Osteocyte (in vitro differentiated cells): Measurements from ENCODE around the gene NKX6-1. TPM values are rescaled to one million over a fixed set of nuclear protein-coding genes. Genes with fewer than 3 reads are reported as not detected.

ENCODE experiments used
- DNase-seq: peaks from one replicate; pipeline ENCODE4 v3.0.0; 2021; ENCODE audit warnings: mixed read lengths; ENCODE audit not compliant: unreplicated experiment; ENCODE audit errors: extremely low spot score
- H3K27ac Mint-ChIP-seq: one replicate; pipeline ENCODE4 v1.8.0; 2021; ENCODE audit warnings: mild to moderate bottlenecking, mixed read lengths; ENCODE audit not compliant: unreplicated experiment
- H3K27me3 Mint-ChIP-seq: one replicate; pipeline ENCODE4 v1.8.0; 2021; ENCODE audit warnings: mixed read lengths; ENCODE audit not compliant: unreplicated experiment
- H3K36me3 Mint-ChIP-seq: one replicate; pipeline ENCODE4 v1.8.0; 2021; ENCODE audit warnings: mixed read lengths; ENCODE audit not compliant: unreplicated experiment
- H3K4me1 Mint-ChIP-seq: one replicate; pipeline ENCODE4 v1.8.0; 2021; ENCODE audit warnings: mixed read lengths; ENCODE audit not compliant: unreplicated experiment
- H3K4me3 Mint-ChIP-seq: one replicate; pipeline ENCODE4 v1.8.0; 2021; ENCODE audit warnings: mild to moderate bottlenecking, moderate library complexity, mixed read lengths; ENCODE audit not compliant: unreplicated experiment
- H3K9me3 Mint-ChIP-seq: one replicate; pipeline ENCODE4 v1.8.0; 2021; ENCODE audit warnings: mixed read lengths; ENCODE audit not compliant: unreplicated experiment
- CTCF ChIP-seq: fragments of 200-600 bp; sonication (generic); IDR thresholded peaks from 2 replicates; pipeline ENCODE4 v1.5.0; 2021; ENCODE audit warnings: antibody characterized with exemption, mild to moderate bottlenecking, moderate library complexity
- total RNA-seq: library from RNA; stranded (reverse); gene quantifications from 2 replicates; pipeline ENCODE4 v1.2.1, GENCODE V29; 2021

The NKX6-1 gene
- total RNA-seq, 1 donor from 2014 or later, result not detected

- no peak overlapping the region for H3K27ac Mint-ChIP-seq
- H3K4me1 Mint-ChIP-seq, result no peaks in the 10 kb centered on the region
Observed at GRCh38 chr4:84455697-84456096, 43.4 kb downstream of the NKX6-1 start.

GRCh38 chr4:84451546-84451945 lies 47.5 kb downstream of the NKX6-1 start:
- peak; percentile 54 for TF ChIP-seq CTCF
- Mint-ChIP-seq H3K4me1 (no peaks in the 10 kb centered on the region), H3K27me3 (peaks cover 8% of the 10 kb centered on the region), H3K4me3 (no peak overlapping the region), H3K36me3 (no peaks in the 10 kb centered on the region), H3K27ac (no peak overlapping the region), H3K9me3 (no peaks in the 10 kb centered on the region)
- DNase-seq, result no peak

More at GRCh38 chr4:84455697-84456096, 43.4 kb downstream of the NKX6-1 start:
- DNase-seq, result no peak
- TF ChIP-seq CTCF, result no peak
- H3K9me3 Mint-ChIP-seq, result no peaks in the 10 kb centered on the region
- no peaks in the 10 kb centered on the region for H3K36me3 Mint-ChIP-seq
- H3K4me3 Mint-ChIP-seq, result no peak overlapping the region
- peaks cover 16% of the 10 kb centered on the region for H3K27me3 Mint-ChIP-seq

GRCh38 chr4:84443523-84443922 lies 55.6 kb downstream of the NKX6-1 start:
- Mint-ChIP-seq H3K9me3 (no peaks in the 10 kb centered on the region), H3K27me3 (peaks cover 9% of the 10 kb centered on the region), H3K4me1 (no peaks in the 10 kb centered on the region), H3K36me3 (no peaks in the 10 kb centered on the region), H3K27ac (no peak overlapping the region), H3K4me3 (no peak overlapping the region)
- DNase-seq, result no peak
- no peak for TF ChIP-seq CTCF

- no peak overlapping the region for H3K27ac Mint-ChIP-seq
- peaks cover 7% of the 10 kb centered on the region for H3K27me3 Mint-ChIP-seq
- no peak overlapping the region for H3K4me3 Mint-ChIP-seq
- H3K36me3 Mint-ChIP-seq, result no peaks in the 10 kb centered on the region
- no peak for DNase-seq
- no peaks in the 10 kb centered on the region for H3K9me3 Mint-ChIP-seq
- no peak for TF ChIP-seq CTCF
- H3K4me1 Mint-ChIP-seq, result no peaks in the 10 kb centered on the region
Observed at GRCh38 chr4:84442778-84443177, 56.3 kb downstream of the NKX6-1 start.

Other genes with a start within 250 kb of the NKX6-1 start
- not detected in 2 replicates for gene CDS1, start 83.8 kb upstream of the NKX6-1 start, total RNA-seq